HG03280 (cell line): ENCODE results near the gene OR9Q1.

Source experiments
- ATAC-seq: cut with Tn5 transposase; IDR thresholded peaks from one replicate; pipeline ENCODE4 v1.9.1; 2021; ENCODE audit warnings: mild to moderate bottlenecking, moderate library complexity; ENCODE audit not compliant: unreplicated experiment

OR9Q1 gene

GRCh38 chr11:58028687-58029411 is 5.2 kb downstream of the OR9Q1 start:
- no peak for ATAC-seq

GRCh38 chr11:58030653-58031052 is 7.0 kb downstream of the OR9Q1 start, which contains the start of gene OR6Q1:
TSS of gene OR6Q1 (plus strand) at chr11:58030953. CDS start at chr11:58030953, 0 bp downstream.
- no peak for ATAC-seq

- no peak for ATAC-seq
Measured at GRCh38 chr11:58034471-58034870, 10.8 kb downstream of the OR9Q1 start.

GRCh38 chr11:58039589-58039988 is 15.9 kb downstream of the OR9Q1 start:
- ATAC-seq: no peak

GRCh38 chr11:58043379-58043778 is 19.7 kb downstream of the OR9Q1 start:
- ATAC-seq: no peak

GRCh38 chr11:58046231-58046630 is 22.6 kb downstream of the OR9Q1 start:
- no peak for ATAC-seq

GRCh38 chr11:58047818-58048217 is 24.1 kb downstream of the OR9Q1 start:
- no peak for ATAC-seq

GRCh38 chr11:58055806-58056401 is 32.2 kb downstream of the OR9Q1 start:
- no peak for ATAC-seq

- ATAC-seq: no peak
Measured at GRCh38 chr11:58057481-58057880, 33.8 kb downstream of the OR9Q1 start.

GRCh38 chr11:58058276-58059006 is 34.8 kb downstream of the OR9Q1 start:
- no peak for ATAC-seq

- ATAC-seq: no peak
Measured at GRCh38 chr11:58059007-58059350, 35.3 kb downstream of the OR9Q1 start.

GRCh38 chr11:58060535-58060934 is 36.9 kb downstream of the OR9Q1 start:
- no peak for ATAC-seq

GRCh38 chr11:58060939-58061672 is 37.4 kb downstream of the OR9Q1 start:
- ATAC-seq: no peak

- ATAC-seq: no peak
Measured at GRCh38 chr11:58061813-58062212, 38.1 kb downstream of the OR9Q1 start.

- ATAC-seq: no peak
Measured at GRCh38 chr11:58067685-58068084, 44.0 kb downstream of the OR9Q1 start.

- no peak for ATAC-seq
Measured at GRCh38 chr11:58068655-58069054, 45.0 kb downstream of the OR9Q1 start.

- ATAC-seq: no peak
Measured at GRCh38 chr11:58070585-58070984, 46.9 kb downstream of the OR9Q1 start.

GRCh38 chr11:58075781-58076180 is 52.1 kb downstream of the OR9Q1 start:
- ATAC-seq: no peak

- ATAC-seq: no peak
Measured at GRCh38 chr11:58086528-58086927, 62.8 kb downstream of the OR9Q1 start.

GRCh38 chr11:58097437-58097836 is 73.8 kb downstream of the OR9Q1 start:
- no peak for ATAC-seq

- ATAC-seq: no peak
Measured at GRCh38 chr11:58121096-58121495, 97.4 kb downstream of the OR9Q1 start.
